H1 (cell line): ENCODE data around the gene COX7A1. TPM values are rescaled to one million over a fixed set of nuclear protein-coding genes. Genes with fewer than 3 reads are reported as not detected.

Experiments used
- CTCF ChIA-PET: fragments of 300-600 bp; sonication (Branson Sonifier 250); formaldehyde crosslinking; loops from one replicate; lab custom pipeline; 2021; ENCODE audit not compliant: partially characterized antibody; lab: Charles Lee
- POLR2A ChIA-PET: fragments of 300-600 bp; sonication (Branson Sonifier 250); formaldehyde crosslinking; loops from one replicate; lab custom pipeline; 2021; ENCODE audit warnings: inconsistent platforms; ENCODE audit not compliant: partially characterized antibody; lab: Charles Lee
- DNase-seq, 2 experiments: peaks; one replicate each; pipeline versions ENCODE4 v3.0.0 to v3.0.0-alpha.2; 2010 to 2022; ENCODE audit warnings: low spot score in 2 of 2, low read depth in 1 of 2, mixed read lengths in 1 of 2
- FAIRE-seq: peaks from 2 replicates; lab custom pipeline; 2011; peaks lifted over from hg19 to GRCh38; lab: Jason Lieb, UNC
- H2AFZ ChIP-seq: 2 replicates; pipeline ENCODE4 v1.8.1; 2012; ENCODE audit warnings: low read length, inconsistent platforms
- H2AK5ac ChIP-seq: 2 replicates; pipeline ENCODE4 v1.6.1; 2013; ENCODE audit warnings: low read depth, low read length
- H2BK120ac ChIP-seq: replicated peaks from 2 replicates; pipeline ENCODE3; 2013; ENCODE audit warnings: low read depth, low read length, inconsistent platforms
- H2BK12ac ChIP-seq: 2 replicates; pipeline ENCODE4 v1.6.1; 2013; ENCODE audit warnings: low read depth, low read length
- H2BK15ac ChIP-seq: 2 replicates; pipeline ENCODE4 v1.6.1; 2013; ENCODE audit warnings: low read length
- H2BK20ac ChIP-seq: 2 replicates; pipeline ENCODE4 v1.6.1; 2013; ENCODE audit warnings: low read length
- H2BK5ac ChIP-seq: 2 replicates; pipeline ENCODE4 v1.6.1; 2013; ENCODE audit warnings: low read depth, low read length
- H3K14ac ChIP-seq: 2 replicates; pipeline ENCODE4 v1.6.1; 2013; ENCODE audit warnings: inconsistent platforms; ENCODE audit not compliant: insufficient read length
- H3K18ac ChIP-seq: 2 replicates; pipeline ENCODE4 v1.6.1; 2013; ENCODE audit warnings: low read length; ENCODE audit errors: extremely low read depth
- H3K23ac ChIP-seq: 2 replicates; pipeline ENCODE4 v1.6.1; 2013; ENCODE audit warnings: inconsistent platforms; ENCODE audit not compliant: insufficient read length
- H3K23me2 ChIP-seq: 2 replicates; pipeline ENCODE4 v1.6.1; 2013; ENCODE audit warnings: low read depth, low read length
- H3K27ac ChIP-seq: 2 replicates; pipeline ENCODE4 v1.6.1; 2011; ENCODE audit warnings: low read depth, low read length, inconsistent platforms
- H3K27me3 ChIP-seq, 4 experiments: replicated peaks in 1 of 4; 1 replicate in 1 of 4; 2 replicates in 3 of 4; pipeline versions ENCODE4 v1.6.1 to v1.8.1; 2011 to 2013; ENCODE audit warnings: low read length in 3 of 4, mild to moderate bottlenecking in 3 of 4, inconsistent platforms in 2 of 4, mixed read lengths in 2 of 4, moderate library complexity in 1 of 4; ENCODE audit not compliant: control insufficient read depth in 3 of 4, insufficient read depth in 3 of 4; ENCODE audit errors: extremely low read depth in 1 of 4
- H3K36me3 ChIP-seq, 4 experiments: 2 replicates each; pipeline versions ENCODE4 v1.6.1 to v1.8.1; 2011 to 2013; ENCODE audit warnings: mild to moderate bottlenecking in 4 of 4, low read length in 3 of 4, moderate library complexity in 2 of 4, control low read depth in 1 of 4, inconsistent platforms in 1 of 4; ENCODE audit not compliant: insufficient read depth in 4 of 4, control insufficient read depth in 2 of 4
- H3K4ac ChIP-seq: replicated peaks from 2 replicates; pipeline ENCODE3; 2013; ENCODE audit warnings: low read length, low read depth, mixed read lengths, inconsistent platforms; ENCODE audit not compliant: insufficient read length
- H3K4me1 ChIP-seq, 4 experiments: replicated peaks in 1 of 4; 1 replicate in 1 of 4; 2 replicates in 3 of 4; pipeline versions ENCODE4 v1.6.1 to v1.8.1; 2011 to 2013; ENCODE audit warnings: low read length in 3 of 4, inconsistent platforms in 2 of 4, mixed read lengths in 1 of 4; ENCODE audit not compliant: insufficient read depth in 4 of 4, control insufficient read depth in 3 of 4
- H3K4me2 ChIP-seq, 2 experiments: 2 replicates each; pipeline versions ENCODE4 v1.6.1 to v1.8.1; 2011 to 2013; ENCODE audit warnings: low read depth in 2 of 2, low read length in 2 of 2, control low read depth in 1 of 2, inconsistent platforms in 1 of 2, mild to moderate bottlenecking in 1 of 2; ENCODE audit not compliant: insufficient read depth in 1 of 2
- H3K4me3 ChIP-seq, 4 experiments: fragments of 200-600, 300-600 bp in 1 of 4; sonication (generic), shearing (Covaris generic), sonication (Bioruptor Twin) in 1 of 4; 2 replicates each; pipeline versions ENCODE4 v1.5.1 to v1.8.1; 2011 to 2016; ENCODE audit warnings: low read length in 4 of 4, low read depth in 3 of 4, control low read depth in 2 of 4, inconsistent platforms in 2 of 4, mild to moderate bottlenecking in 2 of 4, mixed read lengths in 1 of 4, moderate library complexity in 1 of 4; ENCODE audit not compliant: insufficient read depth in 2 of 4; ENCODE audit errors: extremely low read depth in 1 of 4
- H3K56ac ChIP-seq: replicated peaks from 2 replicates; pipeline ENCODE3; 2013; ENCODE audit warnings: low read depth, mild to moderate bottlenecking, mixed read lengths, low read length, inconsistent platforms; ENCODE audit not compliant: insufficient read length
- H3K79me1 ChIP-seq: 2 replicates; pipeline ENCODE4 v1.6.1; 2013; ENCODE audit warnings: low read depth, low read length, control low read depth
- H3K79me2 ChIP-seq, 2 experiments: 2 replicates each; pipeline versions ENCODE4 v1.6.1 to v1.8.1; 2012 to 2013; ENCODE audit warnings: low read length in 2 of 2, mild to moderate bottlenecking in 2 of 2, inconsistent platforms in 1 of 2; ENCODE audit not compliant: insufficient read depth in 2 of 2, control insufficient read depth in 1 of 2
- H3K9ac ChIP-seq, 4 experiments: replicated peaks in 1 of 4; 1 replicate in 1 of 4; 2 replicates in 3 of 4; pipeline versions ENCODE4 v1.6.1 to v1.8.1; 2011 to 2013; ENCODE audit warnings: low read depth in 3 of 4, low read length in 3 of 4, control low read depth in 2 of 4, mild to moderate bottlenecking in 2 of 4, moderate library complexity in 2 of 4, inconsistent platforms in 1 of 4; ENCODE audit errors: extremely low read depth in 1 of 4
- H3K9me3 ChIP-seq, 2 experiments: 2 replicates each; pipeline versions ENCODE4 v1.6.1 to v1.8.1; 2012 to 2013; ENCODE audit warnings: mild to moderate bottlenecking in 2 of 2, moderate library complexity in 2 of 2, control low read depth in 1 of 2, inconsistent platforms in 1 of 2, low read depth in 1 of 2, low read length in 1 of 2, mixed read lengths in 1 of 2; ENCODE audit not compliant: insufficient read depth in 2 of 2
- H4K20me1 ChIP-seq, 2 experiments: replicated peaks in 1 of 2; 2 replicates each; pipeline versions ENCODE3 to v1.8.1; 2011 to 2013; ENCODE audit warnings: inconsistent platforms in 2 of 2, low read length in 2 of 2, mild to moderate bottlenecking in 1 of 2; ENCODE audit not compliant: insufficient read depth in 2 of 2, control insufficient read depth in 1 of 2
- H4K5ac ChIP-seq: 2 replicates; pipeline ENCODE4 v1.6.1; 2013; ENCODE audit warnings: low read length, low read depth, mixed read lengths, inconsistent platforms; ENCODE audit not compliant: insufficient read length
- H4K8ac ChIP-seq: 2 replicates; pipeline ENCODE4 v1.8.0; 2013; ENCODE audit warnings: mild to moderate bottlenecking, moderate library complexity, low read length, inconsistent platforms; ENCODE audit not compliant: insufficient read depth; ENCODE audit errors: extremely low read depth
- H4K91ac ChIP-seq: replicated peaks from 2 replicates; pipeline ENCODE3; 2013; ENCODE audit warnings: low read length, mixed read lengths, inconsistent platforms; ENCODE audit not compliant: insufficient read length
- CBX5 ChIP-seq: fragments of 300-800, 300-1000 bp; sonication (generic); IDR thresholded peaks from 2 replicates; pipeline ENCODE4 v1.7.1; 2016; ENCODE audit warnings: antibody characterized with exemption, low read length, low read depth
- CBX8 ChIP-seq: fragments of 300-800, 300-1000 bp; sonication (generic); IDR thresholded peaks from 2 replicates; pipeline ENCODE4 v1.7.1; 2016; ENCODE audit warnings: low read depth, low read length, borderline replicate concordance
- HDAC6 ChIP-seq: IDR thresholded peaks from one replicate; pipeline ENCODE4 v1.7.1; 2012; ENCODE audit warnings: low read depth, mild to moderate bottlenecking, inconsistent platforms, low read length, moderate library complexity
- KDM4A ChIP-seq: IDR thresholded peaks from one replicate; pipeline ENCODE4 v1.7.1; 2012; ENCODE audit warnings: low read depth, mild to moderate bottlenecking, moderate library complexity, low read length, inconsistent platforms; ENCODE audit not compliant: severe bottlenecking
- MAFK ChIP-seq: IDR thresholded peaks from 2 replicates; pipeline ENCODE4 v1.6.1; 2012; ENCODE audit warnings: low read depth, mild to moderate bottlenecking, improper control_type of control experiment, low read length
- MAX ChIP-seq: IDR thresholded peaks from 2 replicates; pipeline ENCODE4 v1.6.1; 2012; ENCODE audit warnings: inconsistent platforms
- PHF8 ChIP-seq: fragments of 200-600 bp; sonication (generic); conservative IDR thresholded peaks from 2 replicates; pipeline ENCODE4 v1.7.1; 2012; ENCODE audit warnings: low read depth, mild to moderate bottlenecking, inconsistent platforms, low read length, moderate library complexity
- POU5F1 ChIP-seq: IDR thresholded peaks from 2 replicates; pipeline ENCODE4 v1.6.1; 2011; ENCODE audit warnings: low read depth, mild to moderate bottlenecking, low read length, moderate library complexity
- YY1 ChIP-seq: IDR thresholded peaks from 2 replicates; pipeline ENCODE4 v1.6.1; 2011; ENCODE audit warnings: low read depth, mild to moderate bottlenecking, low read length
- WGBS, 2 experiments: shearing (Covaris generic) in 1 of 2; methylation state at CpG; one replicate each; pipeline versions ENCODE4 v1.1.6 to v1.1.7; 2013 to 2015; ENCODE audit warnings: low lambda C conversion rate in 2 of 2, mixed read lengths in 2 of 2, inconsistent platforms in 1 of 2, low coverage in 1 of 2, missing lambda C conversion rate in 1 of 2; ENCODE audit not compliant: insufficient replicate concordance in 2 of 2, insufficient coverage in 1 of 2, insufficient read length in 1 of 2; ENCODE audit errors: extremely low coverage in 1 of 2, missing lambda C conversion rate in 1 of 2; 5-methylcytosine and 5-hydroxymethylcytosine counted together
- long read RNA-seq, 2 experiments: library from RNA in 1 of 2; library from capped mRNA in 1 of 2; stranded (forward); transcript quantifications; one replicate each; pipeline ENCODE4 v2.0.0, GENCODE V29; 2021; ENCODE audit warnings: inconsistent platforms in 1 of 2
- polyA minus RNA-seq, 3 experiments: library from RNA; depleted of rRNA, polyadenylated mRNA; stranded (reverse); fragments of >200 nt; gene quantifications; 1 replicate in 2 of 3; 2 replicates in 1 of 3; pipeline ENCODE4 v1.2.3, GENCODE V29; 2011
- polyA plus RNA-seq, 7 experiments: library from polyadenylated mRNA; depleted of rRNA in 3 of 7; stranded (reverse) in 5 of 7; unstranded in 2 of 7; fragments of >200 nt in 5 of 7; fragments of 200-250 nt in 2 of 7; gene quantifications; 1 replicate in 5 of 7; 2 replicates in 1 of 7; 4 replicates in 1 of 7; pipeline versions ENCODE4 v1.2.1 to v1.2.3, GENCODE V29; 2011 to 2013; ENCODE audit warnings: missing spikeins in 2 of 7, mixed read lengths in 2 of 7
- total RNA-seq: library from RNA; stranded (reverse); fragmentation: NEBNext Ultra II Directional; extraction: Animal tissue kit (Norgen Biotek cat#: 25700); gene quantifications from 2 replicates; pipeline ENCODE4 v1.2.1, GENCODE V29; 2021

COX7A1 gene
- total RNA-seq (0.60 and 0.75 TPM in 2 replicates), polyA plus RNA-seq (2011; rRNA removed) (0.60 and 0.96 TPM in 2 replicates), polyA minus RNA-seq (2011; rRNA and poly(A)+ RNA removed) (not detected in 2 replicates)
- 0.43 TPM for polyA plus RNA-seq (2011; cell fraction: cytosol; rRNA removed)
- polyA plus RNA-seq (2011; cell fraction: nucleus; rRNA removed), result 1.9 TPM
- 0.88 to 23.4 TPM (median 2.0 TPM) in 4 replicates for polyA plus RNA-seq (2012, experiment 1 of 2)
- polyA plus RNA-seq (2012, experiment 2 of 2), result 0.43 TPM
- polyA plus RNA-seq (2013, experiment 1 of 2), result 0.93 TPM
- polyA plus RNA-seq (2013, experiment 2 of 2), result 0.96 TPM
- not detected for polyA minus RNA-seq (2011; cell fraction: cytosol; rRNA and poly(A)+ RNA removed)
- polyA minus RNA-seq (2011; cell fraction: nucleus; rRNA and poly(A)+ RNA removed), result not detected
- long read RNA-seq, experiment 1, partial matches to known transcripts, result 4 of 10 reads
- long read RNA-seq, experiment 1, other reads (novel, unspliced or antisense), result 6 of 10 reads
- long read RNA-seq, experiment 2, result 0 reads

- FAIRE-seq, result no peak
- no peak within 1 kb of the TSS for H2AK5ac ChIP-seq
- H4K5ac ChIP-seq, result no peak within 1 kb of the TSS
- H3K36me3 ChIP-seq, result peaks cover 4 to 24% (median 7%) of the 10 kb centered on the region in 4 experiments; a peak in 5 of 8 replicates
- H3K4ac ChIP-seq, result no peak within 1 kb of the TSS
- H2BK12ac ChIP-seq, result no peak within 1 kb of the TSS
- H3K4me1 ChIP-seq, result peaks cover 0 to 5% (median 0%) of the 10 kb centered on the region in 4 experiments; a peak in 1 of 7 replicates
- no peak within 1 kb of the TSS for H3K27ac ChIP-seq
- H3K23ac ChIP-seq, result no peak within 1 kb of the TSS
- no peak within 1 kb of the TSS for H3K14ac ChIP-seq
- H3K79me2 ChIP-seq, result no peaks in the 10 kb centered on the region
- H3K27me3 ChIP-seq, result no peaks in the 10 kb centered on the region
- no peak within 1 kb of the TSS for H2BK15ac ChIP-seq
- no peaks in the 10 kb centered on the region for H3K9me3 ChIP-seq
- peak within 1 kb of the TSS; percentile 58 to 97 for H3K4me2 ChIP-seq
- no peak within 1 kb of the TSS for H4K8ac ChIP-seq
- H2BK120ac ChIP-seq, result no peak within 1 kb of the TSS
- H3K56ac ChIP-seq, result no peak within 1 kb of the TSS
- H2BK5ac ChIP-seq, result no peak within 1 kb of the TSS; the same call in 1 of the 2 replicates
- DNase-seq, result no peak
- H4K20me1 ChIP-seq, result peaks cover 0 to 8% of the 10 kb centered on the region in 2 experiments
- no peak within 1 kb of the TSS; the same call in 1 of the 2 replicates for H3K18ac ChIP-seq
- WGBS, 2 experiments, result 72% methylated on average over 22 of the region's 40 CpGs; no CpG with 5 or more reads in 1 of the 2 experiments
- H3K4me3 ChIP-seq, result peak within 1 kb of the TSS; percentile 21 to 47 (median 38); a peak in 7 of 8 replicates
- POLR2A ChIA-PET, result interaction anchor here (0.7 to 4.2 kb wide), 13 partner anchors 9 to 154 kb away, joined by 3 to 29 read pairs (median 5); partner anchors contain the start of genes CAPNS1, ZNF146 and ZNF565
- no peak within 1 kb of the TSS; a peak in 1 of 7 replicates for H3K9ac ChIP-seq
- no peak within 1 kb of the TSS for H2BK20ac ChIP-seq
- H3K23me2 ChIP-seq, result peaks cover 13% of the 10 kb centered on the region; the same call in 1 of the 2 replicates
- CTCF ChIA-PET, result interaction anchor here (0.6 to 2.9 kb wide), 5 partner anchors 8 to 577 kb away, joined by 3 to 17 read pairs (median 5); no protein-coding TSS in a partner anchor
- H2AFZ ChIP-seq, result no peak within 1 kb of the TSS
- no peaks in the 10 kb centered on the region for H3K79me1 ChIP-seq
- H4K91ac ChIP-seq, result no peak within 1 kb of the TSS
- TF ChIP-seq MAX (no peak), YY1 (no peak), MAFK (no peak), POU5F1 (no peak), PHF8 (no peak), KDM4A (no peak), HDAC6 (no peak), CBX8 (no peak), CBX5 (no peak)
These were observed at the start of gene COX7A1 for GRCh38 chr19:36152352-36153091. Gene COX7A1 (minus strand): TSS chr19:36152447. CDS start chr19:36152407, 40 bp downstream.
